ENCODE results near the gene ARRDC4. TPM values are rescaled to one million over a fixed set of nuclear protein-coding genes. Genes with fewer than 3 reads are reported as not detected.
A peak's percentile ranks its signal among the peaks of the same experiment; 100 is the strongest.

Gene ARRDC4
- total RNA-seq, 1 donor from 2014 or later = 2.0 TPM

DNA sequence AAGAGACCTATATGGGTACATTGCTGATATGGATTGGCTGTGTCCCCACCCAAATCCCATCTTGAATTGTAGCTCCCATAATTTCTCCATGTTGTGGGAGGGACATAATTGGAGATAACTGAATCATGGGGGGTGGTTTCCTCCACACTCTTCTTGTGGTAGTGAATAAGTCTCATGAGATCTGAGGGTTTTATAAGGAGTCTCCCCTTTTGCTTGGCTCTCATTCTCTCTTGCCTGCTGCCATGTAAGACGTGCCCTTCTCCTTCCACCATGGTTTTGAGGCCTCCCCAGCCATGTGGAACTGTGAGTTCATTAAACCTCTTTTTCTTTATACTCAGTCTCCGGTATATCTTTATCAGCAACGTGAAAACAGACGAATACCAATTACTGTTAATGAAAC, 5.0 kb upstream of the ARRDC4 start:
- Mint-ChIP-seq H3K4me1 (peaks cover 8% of the 10 kb centered on the region), H3K36me3 (ENCODE audit: low read depth) (peaks cover 3% of the 10 kb centered on the region)
- POLR2A ChIA-PET = no interaction called here

DNA sequence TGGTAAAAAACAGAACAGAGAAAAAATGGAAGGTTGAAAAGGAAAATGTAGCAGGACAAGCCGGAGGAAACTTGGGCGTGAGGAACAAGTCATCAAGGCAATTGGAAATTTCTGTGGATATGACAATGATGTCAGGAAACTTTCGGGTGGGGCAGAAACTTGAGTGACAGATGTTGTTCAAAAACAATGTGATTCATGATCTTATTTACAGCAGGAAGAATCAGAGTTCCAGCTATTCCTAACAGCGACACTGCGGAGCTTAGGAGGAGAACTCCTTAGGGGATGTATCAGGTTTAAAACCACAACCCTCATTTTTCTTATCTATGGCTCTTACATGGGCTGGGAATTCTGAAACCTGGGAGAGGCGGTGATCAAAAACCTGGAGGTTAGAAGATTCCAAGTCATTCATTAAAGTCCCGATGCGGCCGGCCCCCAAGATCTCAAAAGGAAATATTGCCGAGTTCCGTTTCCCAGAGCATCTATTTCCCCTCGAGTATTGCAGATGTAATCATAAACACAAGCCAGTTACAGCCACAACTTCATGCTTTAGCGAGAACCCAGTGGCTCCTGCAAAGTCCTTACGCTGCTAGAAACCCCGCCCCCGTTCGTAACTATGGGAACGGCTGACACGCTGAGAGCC, 659 bp upstream of the ARRDC4 start:
- DNase-seq = no peak
- H3K9me3 Mint-ChIP-seq = peaks cover 5% of the 10 kb centered on the region
- peak overlapping the region; percentile 81 for H3K27ac Mint-ChIP-seq
- H3K27me3 Mint-ChIP-seq = peaks cover 3% of the 10 kb centered on the region
- peak overlapping the region; percentile 79 for H3K4me3 Mint-ChIP-seq
- intact Hi-C loops (cut with micrococcal nuclease) = loop anchor here (1.0 to 5.0 kb wide), 4 partner anchors 51 to 1967 kb away; no protein-coding TSS in a partner anchor
- peaks cover 26% of the 10 kb centered on the region for H3K4me1 Mint-ChIP-seq
- POLR2A ChIA-PET = no interaction called here
- peaks cover 3% of the 10 kb centered on the region for H3K36me3 Mint-ChIP-seq (ENCODE audit: low read depth)
- CTCF ChIA-PET = no interaction called here
- ATAC-seq (ENCODE audit: low read depth) = no peak
- TF ChIP-seq CTCF (IDR thresholded peaks at IDR 0.05) = no peak

More for the DNA sequence above, 5.0 kb upstream of the ARRDC4 start:
- Mint-ChIP-seq H3K9me3 (peaks cover 5% of the 10 kb centered on the region), H3K27me3 (peaks cover 2% of the 10 kb centered on the region), H3K4me3 (no peak overlapping the region), H3K27ac (no peak overlapping the region)
- DNase-seq (no peak), ATAC-seq (ENCODE audit: low read depth) (no peak)
- CTCF ChIA-PET = no interaction called here
- no peak for TF ChIP-seq CTCF (IDR thresholded peaks at IDR 0.05)
- intact Hi-C loops (cut with micrococcal nuclease) = loop anchor here (5.0 kb wide), 1 partner anchor 222 kb away; no protein-coding TSS in a partner anchor

DNA sequence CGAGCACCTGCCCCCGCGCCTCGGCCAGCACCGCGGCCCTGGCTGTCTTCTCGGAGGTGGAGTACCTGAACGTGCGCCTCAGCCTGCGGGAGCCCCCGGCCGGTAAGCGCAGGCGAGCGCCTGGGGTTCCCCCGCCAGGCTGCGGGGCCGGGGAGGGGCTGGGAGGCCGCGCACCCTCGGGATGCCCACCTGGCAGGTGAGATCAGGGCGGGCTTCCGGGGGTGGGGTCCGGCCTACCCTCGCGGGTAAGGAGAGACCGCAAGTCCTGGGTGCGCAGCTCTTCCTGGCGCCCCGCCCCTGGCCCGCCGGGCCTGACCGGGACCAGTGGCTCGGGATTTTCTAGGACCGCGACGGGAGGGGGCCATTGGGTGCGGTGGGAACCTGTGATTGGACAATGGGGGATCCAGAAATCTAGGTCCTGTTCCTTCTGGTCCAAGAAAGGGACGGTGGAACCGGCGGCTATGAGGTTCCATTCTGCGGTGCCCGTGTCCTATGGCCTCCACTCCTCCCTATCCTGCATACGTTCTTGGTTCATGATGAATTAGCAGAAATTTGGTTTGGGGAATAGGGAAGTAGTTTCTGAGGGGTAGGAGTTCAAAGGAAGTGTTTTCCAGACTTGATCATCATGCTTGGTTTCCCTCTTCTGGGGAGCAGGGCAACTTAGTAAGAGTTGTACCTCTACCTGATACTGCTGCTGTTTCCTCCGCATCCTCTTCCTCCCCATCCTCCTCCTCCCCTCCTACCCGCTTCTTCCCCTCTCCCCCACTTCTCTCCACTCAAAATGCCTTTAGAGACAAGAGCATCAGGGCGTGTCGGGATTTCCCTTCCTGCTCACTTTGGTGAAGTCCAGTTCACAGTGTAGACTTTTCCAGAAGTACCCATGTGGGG, 808 bp downstream of the ARRDC4 start:
- Mint-ChIP-seq H3K9me3 (no peaks in the 10 kb centered on the region), H3K4me3 (peak overlapping the region; percentile 80), H3K27ac (peak overlapping the region; percentile 69), H3K27me3 (peaks cover 3% of the 10 kb centered on the region), H3K4me1 (peaks cover 26% of the 10 kb centered on the region), H3K36me3 (ENCODE audit: low read depth) (peaks cover 4% of the 10 kb centered on the region)
- ATAC-seq (ENCODE audit: low read depth) (no peak), DNase-seq (no peak)
- intact Hi-C loops (cut with micrococcal nuclease) = loop anchor here (2.0 to 5.0 kb wide), 2 partner anchors 685 to 1966 kb away; no protein-coding TSS in a partner anchor
- TF ChIP-seq CTCF (IDR thresholded peaks at IDR 0.05) = no peak
- ChIA-PET CTCF (no interaction called here), POLR2A (no interaction called here)

DNA sequence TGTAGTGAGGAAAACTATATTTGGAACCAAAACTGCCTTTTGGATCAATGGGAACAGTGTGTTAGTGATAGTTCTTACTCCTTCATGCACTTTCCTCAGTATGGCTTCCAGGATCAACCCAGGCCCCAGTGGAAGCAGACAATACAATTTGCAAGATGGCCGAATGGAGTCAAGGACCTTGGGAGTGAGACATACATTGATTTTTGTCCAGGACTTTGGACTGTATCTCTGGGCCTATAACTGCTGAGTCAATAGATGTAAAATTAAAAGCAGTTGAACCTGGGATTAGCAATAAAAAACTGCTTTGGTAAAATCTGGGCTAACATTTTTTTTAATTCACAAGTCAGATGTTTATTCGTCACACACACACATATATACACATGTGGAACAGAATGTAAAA, 1.8 kb downstream of the ARRDC4 start:
- POLR2A ChIA-PET = no interaction called here
- Mint-ChIP-seq H3K27me3 (peaks cover 3% of the 10 kb centered on the region), H3K9me3 (no peaks in the 10 kb centered on the region), H3K4me3 (no peak overlapping the region), H3K36me3 (ENCODE audit: low read depth) (peaks cover 6% of the 10 kb centered on the region), H3K4me1 (peaks cover 26% of the 10 kb centered on the region), H3K27ac (no peak overlapping the region)
- intact Hi-C loops (cut with micrococcal nuclease) = loop anchor here (5.0 kb wide), 1 partner anchor 1965 kb away; no protein-coding TSS in a partner anchor
- no peak for TF ChIP-seq CTCF (IDR thresholded peaks at IDR 0.05)
- ATAC-seq (ENCODE audit: low read depth) = no peak
- CTCF ChIA-PET = no interaction called here
- DNase-seq = no peak

- no peak overlapping the region for H3K4me3 Mint-ChIP-seq
- H3K36me3 Mint-ChIP-seq (ENCODE audit: low read depth) = peaks cover 7% of the 10 kb centered on the region
- H3K27ac Mint-ChIP-seq = no peak overlapping the region
- H3K27me3 Mint-ChIP-seq = peaks cover 3% of the 10 kb centered on the region
- H3K4me1 Mint-ChIP-seq = peaks cover 26% of the 10 kb centered on the region
- DNase-seq (no peak), ATAC-seq (ENCODE audit: low read depth) (no peak)
- H3K9me3 Mint-ChIP-seq = no peaks in the 10 kb centered on the region
- TF ChIP-seq CTCF (IDR thresholded peaks at IDR 0.05) = no peak
- ChIA-PET CTCF (no interaction called here), POLR2A (no interaction called here)
- intact Hi-C loops (cut with micrococcal nuclease) = loop anchor here (5.0 kb wide), 1 partner anchor 1964 kb away; no protein-coding TSS in a partner anchor
These were observed 3.3 kb downstream of the ARRDC4 start for GRCh38 chr15:97963779-97964178.

Data from activated B cell treated with CpG ODN at 0.5 μM for 24 hours (primary cell).